Stimulated activated CD4-positive, alpha-beta T cell treated with anti-CD3 and anti-CD28 coated beads, Interleukin-4, amount 100 ng/mL, for 1 hour (primary cell): Measurements from ENCODE around the gene ZNF275.
"Not testable (repeated sequence)": the region's sequence is repeated elsewhere in the genome, so short reads cannot be mapped to it uniquely, and the experiment has no call there.

Experiments
- DNase-seq: peaks from one replicate; pipeline ENCODE4 v3.0.0-alpha.2; 2020

The ZNF275 gene

DNA sequence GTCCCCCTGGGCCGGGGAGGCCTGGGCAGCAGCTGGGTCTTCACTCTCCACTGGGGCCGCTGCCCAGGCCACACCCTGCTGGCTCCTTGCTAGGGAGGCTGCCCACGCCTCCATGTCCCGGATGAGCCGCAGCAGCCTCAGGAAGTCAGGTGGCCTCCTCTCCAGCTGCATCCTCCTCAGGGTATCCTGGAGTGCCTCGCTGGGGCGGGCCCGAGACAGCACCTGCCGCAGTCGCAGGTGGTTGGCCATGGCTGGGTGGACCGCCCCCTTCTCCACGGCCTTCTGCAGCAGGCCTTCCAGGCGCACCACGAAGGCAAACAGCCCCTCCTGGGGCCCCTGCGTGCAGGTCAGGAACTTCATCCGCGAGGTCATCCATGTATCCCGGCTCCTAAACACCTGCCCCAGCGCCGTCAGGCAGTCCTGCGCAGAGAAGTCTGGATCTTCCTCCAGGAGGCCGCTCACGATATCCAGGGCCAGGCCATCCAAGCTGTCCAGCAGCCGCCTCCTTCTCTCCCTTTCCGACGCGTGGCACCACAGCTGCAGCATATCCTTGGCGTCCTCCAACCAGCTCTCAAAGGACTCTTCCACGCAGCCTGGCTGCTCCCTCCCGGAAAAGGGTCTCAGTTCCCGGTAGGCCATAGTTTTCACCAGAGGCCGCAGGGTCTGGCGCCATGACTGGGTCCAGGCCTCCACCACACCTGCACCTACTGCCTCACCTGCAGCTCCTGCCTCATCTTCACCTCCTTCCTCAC lies 14.5 kb upstream of the ZNF275 start:
- DNase-seq, result no peak

DNA sequence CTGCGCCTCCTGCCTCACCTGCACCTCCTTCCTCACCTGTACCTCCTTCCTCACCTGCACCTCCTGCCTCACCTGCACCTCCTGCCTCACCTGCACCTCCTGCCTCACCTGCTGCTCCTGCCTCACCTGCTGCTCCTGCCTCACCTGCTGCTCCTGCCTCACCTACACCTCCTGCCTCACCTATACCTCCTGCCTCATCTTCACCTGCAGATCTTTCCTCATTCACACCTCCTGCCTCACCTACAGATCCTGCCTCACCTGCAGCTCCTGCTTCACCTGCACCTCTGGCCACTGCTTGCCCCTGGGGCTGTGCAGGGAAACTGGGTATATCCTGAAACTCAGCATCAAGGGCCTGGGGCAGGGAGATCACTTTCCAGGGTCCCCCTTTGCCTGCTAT lies 13.9 kb upstream of the ZNF275 start:
- DNase-seq, result not testable (repeated sequence)

DNA sequence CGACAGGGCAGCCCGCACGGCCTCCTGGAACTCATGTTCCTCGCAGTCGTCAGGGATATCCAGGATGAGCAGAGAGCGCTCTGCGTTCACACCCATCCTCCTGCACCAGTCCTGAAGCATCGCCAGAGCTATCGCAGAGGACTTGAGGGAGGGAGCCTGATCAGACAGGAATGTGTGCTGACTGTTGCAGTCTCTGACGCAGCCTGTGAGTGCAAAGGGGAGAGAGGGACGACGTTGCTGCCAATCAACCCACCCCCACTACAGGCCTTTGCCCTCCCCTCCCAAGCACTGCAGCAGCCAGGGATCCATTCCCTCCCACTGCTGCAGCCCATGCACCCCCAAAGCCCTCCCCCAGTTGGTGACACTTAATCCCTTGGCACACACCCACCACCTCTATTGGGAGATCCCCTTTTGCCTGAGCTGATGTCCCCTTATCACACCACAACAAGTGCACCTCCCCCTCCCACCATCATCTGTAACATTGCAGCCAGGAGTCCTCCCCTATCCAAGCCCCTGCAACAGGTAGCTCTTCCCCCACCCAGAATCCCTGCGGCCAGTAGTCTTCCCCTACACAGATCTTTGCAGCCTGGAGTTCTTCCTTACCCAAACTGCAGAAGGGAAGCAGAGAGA lies 13.3 kb upstream of the ZNF275 start:
- DNase-seq, result no peak

DNA sequence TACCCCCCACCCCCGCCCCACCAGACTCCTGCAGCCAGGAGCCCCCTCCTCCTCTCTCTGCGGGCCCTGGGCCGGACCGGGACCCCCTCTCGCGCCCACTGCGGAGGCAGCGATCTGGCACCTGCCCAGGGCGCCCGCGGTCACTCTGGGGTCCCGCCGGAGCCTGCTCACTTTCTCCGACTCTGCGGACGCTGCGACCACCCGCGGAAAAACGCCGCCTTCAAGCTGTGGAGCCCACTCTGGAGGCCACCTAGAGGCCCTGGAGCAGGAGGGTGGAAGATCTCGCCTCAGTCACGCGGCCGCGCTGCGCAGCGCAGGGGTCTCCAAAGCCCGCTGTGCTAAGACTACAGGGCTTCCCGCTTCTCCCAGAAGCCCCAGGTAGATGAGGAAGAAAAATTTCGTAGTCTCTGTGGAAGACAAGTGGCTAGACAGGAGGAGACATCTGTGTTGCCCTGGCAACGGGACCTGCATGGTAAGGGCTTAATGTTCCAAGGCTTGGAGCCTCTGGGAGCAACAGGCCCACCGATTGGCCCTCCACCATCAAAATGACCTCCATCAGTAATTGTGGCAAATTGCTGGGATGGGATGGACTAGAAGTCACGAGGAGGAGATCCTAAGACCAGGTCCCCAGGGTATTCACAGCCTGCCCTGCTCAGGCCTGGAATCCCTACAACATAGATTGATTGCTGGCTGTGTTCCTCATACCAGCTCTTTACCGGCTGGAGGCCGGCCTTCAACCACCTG lies 12.4 kb upstream of the ZNF275 start, which contains the start of gene PNMA6F:
Gene PNMA6F, minus strand, starts transcription at position 387 of the 744 bp plus-strand sequence. CDS start 1,093 bp downstream, outside the sequence.
- DNase-seq, result no peak

DNA sequence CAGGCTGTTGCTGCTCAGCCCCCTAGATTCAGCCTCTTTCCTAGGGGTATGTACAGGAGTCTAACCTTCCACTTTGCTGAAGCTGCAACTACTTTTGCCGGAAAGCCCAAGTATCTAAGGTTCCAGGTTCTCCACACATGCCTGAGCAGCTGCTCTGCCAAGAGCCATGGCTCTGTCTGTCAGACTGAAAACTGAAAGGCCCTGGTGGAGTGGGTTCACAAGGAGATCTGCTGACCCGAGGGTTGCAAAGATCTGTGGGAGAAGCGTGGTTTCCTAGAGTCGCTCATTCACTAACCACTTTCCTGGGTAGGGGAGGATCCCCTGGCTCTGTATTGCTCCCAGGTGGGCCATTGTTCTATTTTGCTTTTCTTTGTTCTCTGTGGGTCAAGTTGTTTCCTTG lies 6.4 kb upstream of the ZNF275 start:
- DNase-seq, result no peak

DNA sequence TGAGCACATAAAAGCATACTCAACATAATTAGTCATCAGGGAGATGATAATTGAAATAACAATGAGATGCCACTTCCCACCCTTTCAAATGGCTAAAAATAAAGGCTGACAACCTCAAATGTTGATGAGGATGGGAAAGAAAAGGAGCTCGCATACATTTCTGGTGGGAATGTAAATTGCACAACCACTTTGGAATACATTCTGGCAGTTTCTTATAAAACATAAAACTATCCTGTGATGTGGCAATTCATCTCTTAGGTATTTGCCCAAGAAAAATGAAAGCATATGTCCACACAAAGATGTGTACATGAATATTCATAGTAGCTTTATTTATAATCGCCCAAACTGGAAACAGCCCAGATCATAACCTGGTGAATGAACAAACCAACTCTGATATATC lies 687 bp upstream of the ZNF275 start:
- no peak for DNase-seq

DNA sequence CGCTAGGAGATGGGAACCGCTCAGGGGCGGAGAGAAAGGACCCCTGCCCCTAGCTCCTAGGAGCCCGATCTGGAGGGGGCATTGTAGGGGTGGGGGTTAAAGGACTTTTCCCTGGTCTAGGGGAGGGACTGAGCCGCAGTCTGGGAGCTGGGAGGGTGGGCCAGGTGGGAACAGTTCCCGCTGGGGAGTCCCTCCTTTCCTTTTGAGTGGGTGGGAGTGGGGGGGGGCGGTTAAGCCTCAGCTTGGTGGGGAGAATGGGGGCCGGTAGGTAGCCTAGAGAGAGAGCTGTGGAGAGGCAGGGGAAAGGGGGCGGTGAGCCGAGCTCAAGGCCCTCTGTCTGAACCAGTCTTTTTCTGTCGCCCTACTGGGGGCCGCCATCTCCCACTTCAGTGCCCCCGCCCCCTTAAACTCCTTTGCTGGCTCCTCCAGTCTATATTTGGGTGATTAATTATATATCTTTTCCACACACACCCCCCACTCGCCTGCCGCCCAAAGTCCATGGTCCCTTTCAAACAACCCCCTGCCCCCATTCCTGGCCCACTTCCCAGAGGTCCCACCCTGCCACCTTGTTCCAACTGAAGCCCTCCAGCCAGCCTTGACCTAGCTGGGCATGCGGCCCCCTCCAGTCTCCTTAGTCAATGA lies 822 bp downstream of the ZNF275 start:
- DNase-seq, result no peak

DNA sequence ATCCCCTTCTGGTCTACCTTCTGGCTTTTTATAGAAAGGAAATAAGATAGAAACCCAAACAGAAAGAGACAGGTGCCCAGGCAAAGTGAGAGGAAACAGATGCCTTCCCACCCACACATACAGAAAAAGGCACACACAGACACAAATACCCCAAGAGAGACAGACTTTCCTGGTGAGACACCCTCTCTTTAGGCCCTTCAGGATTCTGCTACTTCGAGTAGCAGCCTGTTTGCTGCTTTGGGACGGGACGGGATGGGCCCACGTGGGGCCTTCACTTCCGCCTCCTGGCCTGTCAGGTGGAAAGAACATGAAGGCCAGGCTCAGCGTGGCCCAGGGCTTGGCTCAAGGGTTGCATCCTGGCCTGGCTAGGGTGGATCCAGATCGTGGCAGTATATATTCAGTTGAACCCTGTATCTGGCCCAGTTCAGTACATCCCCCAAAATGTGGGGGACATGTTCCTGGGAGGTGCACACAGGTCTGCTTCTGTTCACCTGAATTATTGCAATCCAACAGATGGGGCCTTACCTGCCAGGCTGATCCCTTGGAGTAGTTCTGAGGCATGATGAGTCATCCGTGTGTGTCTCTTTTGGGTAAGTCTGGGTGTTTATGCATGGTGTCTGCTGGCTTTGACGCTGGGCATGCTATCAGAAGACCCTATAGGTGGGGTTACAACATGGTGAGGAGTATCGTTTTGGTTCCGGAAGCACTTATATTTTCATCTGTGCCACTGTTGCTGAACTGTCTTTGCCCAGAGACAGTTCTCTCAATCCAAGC lies 2.4 kb downstream of the ZNF275 start:
- no peak for DNase-seq

DNA sequence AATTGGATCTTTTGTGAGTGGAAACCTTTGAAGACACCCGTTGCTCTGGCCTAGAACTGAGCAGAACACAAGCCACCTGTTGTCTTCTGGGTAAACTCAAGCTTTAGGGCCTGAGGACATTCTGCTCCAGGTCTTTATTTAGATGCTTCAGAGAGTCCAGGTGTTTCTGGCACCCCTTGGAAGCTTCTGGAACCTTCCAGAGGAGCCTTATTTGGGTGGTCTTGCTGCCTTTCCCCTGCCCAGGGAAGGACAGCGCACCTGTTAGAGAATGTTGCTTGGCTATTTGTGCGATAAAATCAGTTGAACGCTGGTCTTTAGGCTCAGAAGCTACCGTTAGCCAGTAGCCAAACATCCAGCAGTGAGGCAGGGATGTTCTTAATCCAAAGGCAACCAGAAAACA lies 3.0 kb downstream of the ZNF275 start:
- DNase-seq, result no peak

DNA sequence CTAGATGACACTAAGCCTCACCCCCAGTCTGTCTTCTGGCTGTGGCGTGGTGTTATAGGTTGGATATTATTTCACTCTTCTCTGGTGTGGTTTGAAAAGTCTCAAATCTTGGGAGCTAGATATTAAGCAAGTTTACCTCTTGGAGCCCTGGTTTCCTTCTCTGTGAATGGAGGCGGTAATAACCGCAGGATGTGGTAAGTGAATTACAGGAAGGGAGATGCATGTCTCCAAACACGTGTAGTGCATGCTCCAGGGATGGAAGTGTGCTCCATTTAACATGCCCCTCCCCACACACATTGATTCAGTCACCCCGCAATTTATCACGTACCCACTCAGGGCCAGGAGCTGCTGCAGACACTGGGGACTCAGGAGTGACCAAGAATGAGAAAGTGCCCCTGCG lies 4.9 kb downstream of the ZNF275 start:
- no peak for DNase-seq

DNA sequence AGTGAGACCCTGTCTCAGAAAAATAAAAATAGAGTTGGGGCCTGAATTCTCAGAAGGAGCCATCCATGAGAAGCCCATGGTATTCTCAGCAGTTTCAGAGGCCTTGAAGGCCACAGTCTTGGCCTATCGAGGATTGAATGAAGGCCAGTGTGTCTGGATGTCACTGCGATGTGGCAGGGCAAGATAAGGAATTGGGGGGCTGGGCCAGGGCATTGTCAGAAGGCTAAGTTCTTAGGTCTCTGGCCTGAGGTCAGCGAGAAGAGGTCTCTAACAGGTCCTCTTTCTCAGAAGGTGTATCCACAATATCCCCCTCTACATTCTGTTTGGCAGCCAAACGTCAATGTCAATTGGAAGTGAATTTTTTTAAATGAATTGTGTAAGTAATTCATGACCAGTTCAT lies 5.7 kb downstream of the ZNF275 start:
- DNase-seq, result no peak

DNA sequence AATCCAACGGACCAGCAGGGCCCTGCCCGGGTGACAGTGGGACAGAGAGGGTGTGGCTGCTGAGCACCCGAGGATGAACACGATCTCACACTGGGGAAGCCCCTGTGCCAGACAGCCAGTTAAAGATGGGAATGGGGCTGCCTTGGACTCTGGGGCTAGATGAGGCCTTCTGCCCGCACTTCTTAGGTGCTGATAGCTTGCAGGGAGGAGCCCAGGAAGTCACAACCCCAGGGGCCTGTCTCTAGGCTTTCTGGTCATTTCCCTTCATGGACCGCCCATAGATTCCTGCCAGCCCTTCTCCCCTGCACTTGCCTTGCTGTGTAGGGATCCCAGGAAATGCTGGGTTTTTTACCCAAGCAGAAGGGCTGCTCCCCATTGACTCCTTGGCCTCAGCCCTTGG lies 6.2 kb downstream of the ZNF275 start:
- DNase-seq, result no peak

DNA sequence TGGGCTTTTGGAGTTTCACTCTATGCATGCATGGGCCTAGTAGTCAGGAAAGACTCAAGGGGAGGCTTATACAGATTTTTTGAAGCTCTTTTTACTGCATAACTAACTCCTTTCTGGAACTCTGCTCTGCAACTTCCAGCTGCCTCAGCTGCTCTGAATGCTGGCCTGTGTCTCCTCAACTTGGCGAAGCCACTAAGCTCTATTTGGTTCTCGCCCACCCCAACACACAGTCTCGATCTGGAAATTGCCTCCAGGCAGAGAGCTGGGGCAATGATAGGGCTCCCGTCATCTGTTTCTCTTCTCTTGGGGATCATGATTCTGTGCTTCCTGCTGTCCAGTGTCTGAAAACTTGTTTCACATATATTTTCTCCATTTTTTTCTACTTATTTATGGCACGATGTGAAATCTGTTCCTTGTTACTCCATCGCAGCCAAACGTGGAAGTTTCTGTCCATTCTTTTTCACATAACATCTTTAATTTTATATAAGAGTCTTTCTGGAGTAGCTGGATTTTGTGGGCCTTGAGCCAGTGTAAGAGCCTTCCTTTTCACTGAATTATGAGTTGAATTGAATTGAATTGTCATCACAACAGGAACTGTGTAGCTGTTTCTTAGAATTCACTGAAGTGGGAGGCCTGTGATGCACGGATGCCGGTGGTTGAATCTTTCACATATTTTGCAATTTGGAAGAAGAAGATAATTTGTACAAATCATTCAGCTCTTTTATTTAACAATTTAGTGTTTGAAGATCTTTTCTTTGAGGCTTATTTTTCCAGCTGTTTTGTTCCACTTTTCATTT lies 9.0 kb downstream of the ZNF275 start:
- no peak for DNase-seq

DNA sequence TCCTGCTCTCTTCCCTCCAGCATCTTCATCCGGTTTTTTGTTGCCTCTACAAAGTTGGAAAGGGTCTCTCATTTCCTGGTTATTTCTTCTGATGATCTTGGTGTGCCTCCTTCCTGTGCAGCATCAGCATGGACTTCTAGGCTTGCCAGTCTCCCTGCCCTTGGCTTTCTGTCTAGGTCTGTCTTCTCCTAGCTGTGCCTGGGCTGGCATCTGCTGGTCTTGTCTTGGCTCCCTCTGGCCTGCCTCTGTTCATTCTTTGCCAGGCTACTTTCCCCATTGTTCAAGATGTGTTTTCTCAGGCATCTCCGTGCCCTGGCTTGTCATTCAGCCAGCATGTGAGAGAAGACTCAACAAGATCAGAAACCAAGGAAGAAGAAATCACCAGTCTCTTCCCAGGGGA lies 9.7 kb downstream of the ZNF275 start:
- DNase-seq, result no peak

DNA sequence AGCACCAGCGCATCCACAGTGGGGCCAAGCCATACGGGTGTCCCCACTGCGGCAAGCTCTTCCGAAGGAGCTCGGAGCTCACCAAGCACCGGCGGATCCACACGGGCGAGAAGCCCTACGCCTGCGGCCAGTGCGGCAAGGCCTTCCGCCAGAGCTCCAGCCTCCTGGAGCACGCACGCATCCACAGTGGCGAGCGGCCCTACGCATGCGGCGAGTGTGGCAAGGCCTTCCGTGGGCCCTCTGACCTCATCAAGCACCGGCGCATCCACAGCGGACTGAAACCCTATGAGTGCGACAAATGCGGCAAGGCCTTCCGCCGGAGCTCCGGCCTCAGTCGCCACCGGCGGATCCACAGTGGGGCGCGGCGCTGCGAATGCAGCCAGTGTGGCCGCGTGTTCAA lies 13.6 kb downstream of the ZNF275 start:
- DNase-seq, result no peak

DNA sequence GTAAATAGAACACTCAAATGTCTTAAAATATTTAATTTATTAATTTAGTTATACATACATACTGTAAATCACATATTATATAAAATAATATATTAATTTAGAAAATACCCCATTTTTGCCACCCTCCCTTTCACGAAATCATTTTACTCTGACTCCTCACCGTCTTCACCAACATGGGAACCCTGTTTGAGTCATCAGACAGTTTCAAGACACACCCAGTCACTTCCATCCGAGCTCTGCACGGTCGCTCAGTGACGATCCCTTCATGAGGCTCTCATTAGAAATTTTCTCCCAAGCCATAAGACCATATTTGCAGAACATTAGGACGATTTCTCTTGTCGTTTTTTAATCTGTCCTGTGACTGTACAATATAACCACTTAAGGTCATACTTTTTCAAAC lies 14.5 kb downstream of the ZNF275 start:
- no peak for DNase-seq

DNA sequence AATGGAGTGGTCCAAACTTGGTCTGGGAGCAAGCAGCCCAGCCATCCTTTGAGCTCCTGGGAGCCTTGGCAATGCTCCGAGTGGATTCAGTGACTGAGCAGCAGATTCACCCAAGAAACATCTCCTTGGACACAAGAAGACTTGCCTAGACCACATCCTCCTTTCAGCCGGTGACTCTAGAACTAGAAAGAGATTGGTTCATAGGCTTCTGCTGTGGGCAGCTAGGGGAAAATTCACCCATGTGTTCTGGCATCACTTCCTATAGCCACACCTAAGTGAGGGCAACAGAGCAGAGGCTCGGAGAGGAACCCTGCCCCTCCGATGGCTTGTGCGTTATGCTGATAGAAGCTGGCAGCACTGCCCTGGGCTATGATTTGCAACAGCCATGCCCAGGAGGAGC lies 16.0 kb downstream of the ZNF275 start:
- no peak for DNase-seq

DNA sequence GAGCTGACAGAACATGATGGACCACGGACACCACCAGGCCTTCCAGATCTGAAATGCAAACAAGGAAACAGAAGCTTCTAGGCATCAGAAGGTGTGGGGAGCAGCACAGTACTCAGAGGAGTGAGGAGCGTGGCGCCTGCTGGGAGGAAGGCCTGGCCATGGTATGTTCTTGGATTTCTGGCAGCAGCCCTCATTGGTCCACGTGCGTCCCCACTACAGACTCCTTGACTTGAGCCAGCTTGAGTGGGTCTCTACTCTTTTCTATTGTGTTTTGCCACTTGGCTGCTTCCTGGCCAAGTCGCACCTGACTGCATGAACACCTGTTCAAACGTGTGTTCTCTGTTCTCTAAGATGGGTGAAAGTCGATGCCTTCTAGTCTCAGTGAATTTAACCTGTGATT lies 18.0 kb downstream of the ZNF275 start:
- DNase-seq, result no peak

DNA sequence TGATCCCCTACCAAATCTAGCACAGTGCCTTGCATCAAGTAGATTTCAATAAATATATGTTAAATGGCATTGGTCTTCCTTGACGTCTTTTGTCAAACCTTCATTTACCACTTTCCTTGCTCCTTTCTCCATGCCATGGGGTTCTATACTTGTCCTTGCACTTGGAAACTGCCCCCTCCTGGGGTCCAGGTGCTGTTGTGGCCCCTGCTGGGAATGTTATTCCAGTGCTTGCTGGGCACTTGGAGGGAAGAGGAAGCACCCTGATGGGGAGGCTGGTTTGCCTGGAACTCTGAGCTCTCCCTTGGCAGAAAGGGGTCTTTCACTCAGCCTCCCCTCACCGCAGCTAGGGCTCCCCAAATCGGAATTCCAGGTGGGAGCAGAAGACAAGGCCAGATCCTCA lies 18.9 kb downstream of the ZNF275 start:
- DNase-seq, result no peak

DNA sequence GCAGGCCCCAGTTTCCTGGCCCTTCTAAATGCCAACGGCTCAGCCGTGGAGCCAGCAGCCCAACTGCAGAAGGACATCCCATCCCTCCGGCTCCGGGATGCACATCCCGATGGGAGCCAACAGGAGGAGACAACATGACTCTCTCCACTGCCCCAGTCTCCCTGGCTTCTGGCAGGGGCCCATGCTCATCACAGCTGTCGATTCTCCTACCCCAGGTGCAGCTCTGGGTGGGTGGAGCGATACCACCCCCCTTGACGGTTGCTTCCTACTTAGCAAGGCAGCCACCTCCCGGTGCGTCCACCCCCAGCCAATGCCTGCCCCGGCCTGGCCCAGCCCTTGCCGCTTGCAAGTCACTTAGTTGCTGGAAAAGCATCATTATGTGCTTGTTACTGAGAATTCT lies 19.5 kb downstream of the ZNF275 start:
- DNase-seq, result no peak

DNA sequence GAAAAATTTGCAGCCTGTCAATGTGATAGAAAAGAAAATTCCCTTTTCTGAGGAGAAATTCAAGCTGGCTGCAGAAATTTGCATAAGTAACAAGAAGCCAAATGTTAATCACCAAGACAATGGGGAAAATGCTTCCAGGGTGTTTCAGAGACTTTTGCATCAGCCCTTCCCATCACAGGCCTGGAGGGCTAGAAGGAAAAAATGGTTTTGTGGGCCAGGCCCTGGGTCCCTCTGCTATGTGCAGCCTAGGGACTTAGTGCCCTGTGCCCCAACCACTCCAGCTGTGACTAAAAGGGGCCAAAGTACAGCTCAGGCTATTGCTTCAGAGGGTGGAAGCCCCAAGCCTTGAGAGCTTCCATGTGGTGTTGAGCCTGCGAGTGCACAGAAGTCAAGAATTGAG lies 23.9 kb downstream of the ZNF275 start:
- no peak for DNase-seq
